PC-3 (cell line): ENCODE results near the gene PIPOX. TPM values are rescaled to one million over a fixed set of nuclear protein-coding genes. Genes with fewer than 3 reads are reported as not detected.

Source experiments
- ATAC-seq: fragments of 200-7000 bp; cut with Tn5 transposase; 2 replicates; pipeline ENCODE4 v1.9.1; 2020; ENCODE audit warnings: mild to moderate bottlenecking, moderate library complexity
- BruUV-seq: library from RNA; stranded (reverse); fragments of 400-500 nt; replicated peaks from 2 replicates; lab custom pipeline; 2021; lab: Mats Ljungman, UMichigan
- CTCF ChIA-PET: fragments of 300-600 bp; sonication (Branson Sonifier 250); formaldehyde crosslinking; loops from one replicate; lab custom pipeline; 2022; ENCODE audit warnings: antibody characterized with exemption; lab: Charles Lee
- POLR2A ChIA-PET: fragments of 300-600 bp; sonication (Branson Sonifier 250); formaldehyde crosslinking; loops from one replicate; lab custom pipeline; 2022; ENCODE audit warnings: antibody characterized with exemption; ENCODE audit not compliant: unreplicated experiment; lab: Charles Lee
- DNase-seq: peaks from one replicate; pipeline ENCODE4 v3.0.0-alpha.2; 2015
- H2AFZ ChIP-seq: fragments of 300-600 bp; sonication (generic); 2 replicates; pipeline ENCODE4 v1.6.0; 2016; ENCODE audit warnings: antibody characterized with exemption, low read length
- H3F3A ChIP-seq: fragments of 300-600 bp; sonication (generic); one replicate; pipeline ENCODE4 v1.6.0; 2017; ENCODE audit warnings: antibody characterized with exemption, low read length, control low read depth, mild to moderate bottlenecking; ENCODE audit not compliant: unreplicated experiment
- H3K27ac ChIP-seq: fragments of 300-600 bp; sonication (generic); 2 replicates; pipeline ENCODE4 v1.5.1; 2016; ENCODE audit warnings: mild to moderate bottlenecking, low read length
- H3K27me3 ChIP-seq: fragments of 300-600 bp; sonication (generic); 2 replicates; pipeline ENCODE4 v1.6.1; 2016; ENCODE audit warnings: low read length, mixed read lengths
- H3K36me3 ChIP-seq: fragments of 300-600 bp; sonication (generic); 2 replicates; pipeline ENCODE4 v1.6.1; 2016; ENCODE audit warnings: low read depth, mixed run types, low read length, mixed read lengths
- H3K4me1 ChIP-seq: fragments of 300-600 bp; sonication (generic); 2 replicates; pipeline ENCODE4 v1.5.1; 2016; ENCODE audit warnings: low read length; ENCODE audit not compliant: insufficient read depth
- H3K4me2 ChIP-seq: fragments of 300-600 bp; sonication (generic); 2 replicates; pipeline ENCODE4 v1.6.0; 2016; ENCODE audit warnings: low read length
- H3K4me3 ChIP-seq: fragments of 300-600 bp; sonication (generic); 2 replicates; pipeline ENCODE4 v1.5.1; 2016; ENCODE audit warnings: mild to moderate bottlenecking, low read length, mixed read lengths
- H3K79me2 ChIP-seq: fragments of 300-600 bp; sonication (generic); 2 replicates; pipeline ENCODE4 v1.6.1; 2017; ENCODE audit warnings: low read length, mixed read lengths
- H3K9ac ChIP-seq: fragments of 300-600 bp; sonication (generic); 2 replicates; pipeline ENCODE4 v1.6.0; 2016; ENCODE audit warnings: mild to moderate bottlenecking, low read length
- H3K9me2 ChIP-seq: fragments of 300-600 bp; sonication (generic); replicated peaks from 2 replicates; pipeline ENCODE4 v1.6.1; 2016; ENCODE audit warnings: mixed run types, low read length, mixed read lengths
- H3K9me3 ChIP-seq: fragments of 300-600 bp; sonication (generic); 2 replicates; pipeline ENCODE4 v1.6.1; 2016; ENCODE audit warnings: low read length, mixed read lengths
- H4K20me1 ChIP-seq: fragments of 300-600 bp; sonication (generic); 2 replicates; pipeline ENCODE4 v1.6.1; 2016; ENCODE audit warnings: low read length, mixed read lengths
- EZH2 ChIP-seq: fragments of 300-600 bp; sonication (generic); IDR thresholded peaks from one replicate; pipeline ENCODE4 v1.6.1; 2017; ENCODE audit warnings: antibody characterized with exemption, mild to moderate bottlenecking, low read length; ENCODE audit not compliant: unreplicated experiment
- EZH2phosphoT487 ChIP-seq: fragments of 300-600 bp; sonication (generic); IDR thresholded peaks from 2 replicates; pipeline ENCODE4 v1.6.1; 2018; ENCODE audit warnings: mild to moderate bottlenecking, antibody characterized with exemption, low read length, borderline replicate concordance
- intact Hi-C: fragments of 100-400 bp; cut with micrococcal nuclease; formaldehyde crosslinking; loops from 2 replicates; pipeline ENCODE4 v1.9.0; 2023
- total RNA-seq: library from RNA; depleted of rRNA; stranded (reverse); fragments of >200 nt; gene quantifications from 2 replicates; pipeline ENCODE4 v1.2.3, GENCODE V29; 2014
- TF ChIP-seq, protein P1 (sequence below): fragments of 300-600 bp; sonication (generic); conservative IDR thresholded peaks from 2 replicates; pipeline ENCODE4 v1.5.1; 2017; ENCODE audit warnings: antibody characterized with exemption, low read depth, mild to moderate bottlenecking, low read length

The PIPOX gene
- total RNA-seq, 1 experiment from 2014 or later = 0.87 TPM

DNA sequence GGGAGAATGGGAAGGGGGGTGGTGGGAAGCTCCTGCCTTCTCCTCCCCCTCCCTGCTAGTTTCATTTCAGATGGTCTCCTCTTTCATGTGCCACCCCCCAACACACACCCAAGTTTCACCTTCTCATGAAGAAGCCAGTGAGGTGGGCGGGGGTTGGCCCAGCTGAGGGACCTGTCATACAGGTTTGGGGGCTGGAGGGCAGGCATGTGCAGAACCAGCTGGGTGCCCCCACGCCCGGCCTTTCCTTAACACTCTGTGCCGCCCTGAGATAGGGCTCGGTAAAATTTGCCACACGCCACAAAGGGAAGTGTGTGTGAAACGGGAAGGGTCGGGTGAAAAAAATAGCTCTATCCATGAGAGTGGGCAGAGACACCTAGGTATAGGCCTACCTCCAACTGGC lies 57.4 kb downstream of the PIPOX start:
- intact Hi-C loops = no loop called here
- H3K4me3 ChIP-seq = no peak overlapping the region
- no peak overlapping the region for H3K9ac ChIP-seq
- ChIA-PET CTCF (no interaction called here), POLR2A (no interaction called here)
- ATAC-seq (no peak), DNase-seq (no peak)
- H4K20me1 ChIP-seq = no peaks in the 10 kb centered on the region
- H3K9me2 ChIP-seq = no peaks in the 10 kb centered on the region
- no peak overlapping the region for H3K4me2 ChIP-seq
- H3K36me3 ChIP-seq = no peaks in the 10 kb centered on the region
- no peaks in the 10 kb centered on the region for H3K9me3 ChIP-seq
- H3F3A ChIP-seq = no peaks in the 10 kb centered on the region
- H3K4me1 ChIP-seq = no peaks in the 10 kb centered on the region
- no peaks in the 10 kb centered on the region for H3K79me2 ChIP-seq
- TF ChIP-seq, protein P1, sequence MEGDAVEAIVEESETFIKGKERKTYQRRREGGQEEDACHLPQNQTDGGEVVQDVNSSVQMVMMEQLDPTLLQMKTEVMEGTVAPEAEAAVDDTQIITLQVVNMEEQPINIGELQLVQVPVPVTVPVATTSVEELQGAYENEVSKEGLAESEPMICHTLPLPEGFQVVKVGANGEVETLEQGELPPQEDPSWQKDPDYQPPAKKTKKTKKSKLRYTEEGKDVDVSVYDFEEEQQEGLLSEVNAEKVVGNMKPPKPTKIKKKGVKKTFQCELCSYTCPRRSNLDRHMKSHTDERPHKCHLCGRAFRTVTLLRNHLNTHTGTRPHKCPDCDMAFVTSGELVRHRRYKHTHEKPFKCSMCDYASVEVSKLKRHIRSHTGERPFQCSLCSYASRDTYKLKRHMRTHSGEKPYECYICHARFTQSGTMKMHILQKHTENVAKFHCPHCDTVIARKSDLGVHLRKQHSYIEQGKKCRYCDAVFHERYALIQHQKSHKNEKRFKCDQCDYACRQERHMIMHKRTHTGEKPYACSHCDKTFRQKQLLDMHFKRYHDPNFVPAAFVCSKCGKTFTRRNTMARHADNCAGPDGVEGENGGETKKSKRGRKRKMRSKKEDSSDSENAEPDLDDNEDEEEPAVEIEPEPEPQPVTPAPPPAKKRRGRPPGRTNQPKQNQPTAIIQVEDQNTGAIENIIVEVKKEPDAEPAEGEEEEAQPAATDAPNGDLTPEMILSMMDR = no peak
- TF ChIP-seq EZH2 (no peak), EZH2phosphoT487 (no peak)
- no peaks in the 10 kb centered on the region for H3K27me3 ChIP-seq
- H3K27ac ChIP-seq = no peak overlapping the region
- no TSS peak for BruUV-seq
- H2AFZ ChIP-seq = no peak overlapping the region

GRCh38 chr17:29102046-29102445 lies 59.1 kb downstream of the PIPOX start:
- no peak for DNase-seq
- no peak for ATAC-seq
- TF ChIP-seq EZH2 (no peak), EZH2phosphoT487 (no peak)
- TF ChIP-seq, protein P1 = no peak
- Histone ChIP-seq H3K27ac (no peak overlapping the region), H3K4me1 (no peaks in the 10 kb centered on the region), H3K4me3 (no peak overlapping the region), H3K9ac (no peak overlapping the region), H3K36me3 (no peaks in the 10 kb centered on the region), H3K27me3 (no peaks in the 10 kb centered on the region), H2AFZ (no peak overlapping the region), H3F3A (no peaks in the 10 kb centered on the region), H4K20me1 (no peaks in the 10 kb centered on the region), H3K9me3 (no peaks in the 10 kb centered on the region), H3K79me2 (no peaks in the 10 kb centered on the region), H3K4me2 (no peak overlapping the region), H3K9me2 (no peaks in the 10 kb centered on the region)
- ChIA-PET CTCF (no interaction called here), POLR2A (no interaction called here)
- intact Hi-C loops = no loop called here
- no TSS peak for BruUV-seq

DNA sequence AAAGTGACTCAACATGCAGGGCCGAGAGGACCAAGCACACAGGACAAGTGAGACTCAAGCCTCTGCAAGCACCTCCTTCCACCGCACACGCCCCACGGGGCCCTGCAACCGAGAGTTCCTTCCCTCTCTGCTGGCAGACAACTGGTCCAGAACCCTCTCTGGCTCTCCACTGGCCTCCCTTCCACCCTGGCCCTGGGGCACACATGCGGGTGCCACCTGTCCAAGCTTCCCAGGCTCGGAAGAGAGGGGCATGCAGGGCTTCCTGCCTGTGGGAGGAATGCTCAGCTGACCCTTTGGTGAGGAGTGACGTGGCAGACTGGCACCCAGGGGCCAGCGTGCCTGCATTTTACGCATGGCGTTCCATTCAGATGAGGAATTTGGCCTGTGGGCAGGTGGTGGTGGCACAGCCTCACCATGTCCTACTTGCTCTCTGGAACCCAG lies 59.8 kb downstream of the PIPOX start:
- TF ChIP-seq, protein P1 = no peak
- TF ChIP-seq EZH2 (no peak), EZH2phosphoT487 (no peak)
- no peaks in the 10 kb centered on the region for H4K20me1 ChIP-seq
- no peaks in the 10 kb centered on the region for H3K9me2 ChIP-seq
- no peaks in the 10 kb centered on the region for H3K36me3 ChIP-seq
- ChIA-PET CTCF (no interaction called here), POLR2A (no interaction called here)
- H3K9ac ChIP-seq = no peak overlapping the region
- peaks cover 7% of the 10 kb centered on the region; the same call in 1 of the 2 replicates for H3K4me1 ChIP-seq
- no TSS peak for BruUV-seq
- no peaks in the 10 kb centered on the region for H3F3A ChIP-seq
- H3K4me2 ChIP-seq = no peak overlapping the region
- ATAC-seq (no peak), DNase-seq (no peak)
- no peaks in the 10 kb centered on the region for H3K27me3 ChIP-seq
- H3K79me2 ChIP-seq = no peaks in the 10 kb centered on the region
- H3K4me3 ChIP-seq = no peak overlapping the region
- H3K27ac ChIP-seq = no peak overlapping the region
- intact Hi-C loops = no loop called here
- H3K9me3 ChIP-seq = no peaks in the 10 kb centered on the region
- H2AFZ ChIP-seq = no peak overlapping the region
